NCI-H2029 treated with DMSO at 0.1 percent for 48 hours (cell line): Measurements from ENCODE around the gene SLC2A9.

Experiments used
- DNase-seq: peaks from one replicate; lab custom pipeline; 2025; lab: John Stamatoyannopoulos, UW

SLC2A9 gene

GRCh38 chr4:10045481-10045880 is 24.2 kb upstream of the SLC2A9 start:
- no peak for DNase-seq

- DNase-seq, result no peak
These were observed 19.7 kb upstream of the SLC2A9 start for GRCh38 chr4:10041036-10041435.

GRCh38 chr4:10040049-10040892 is 19.0 kb upstream of the SLC2A9 start:
- DNase-seq, result no peak

- DNase-seq, result no peak
These were observed 15.6 kb upstream of the SLC2A9 start for GRCh38 chr4:10036807-10037342.

GRCh38 chr4:10035130-10035529 is 13.8 kb upstream of the SLC2A9 start:
- DNase-seq, result no peak

- no peak for DNase-seq
These were observed 13.4 kb upstream of the SLC2A9 start for GRCh38 chr4:10034612-10035104.

- no peak for DNase-seq
These were observed 12.8 kb upstream of the SLC2A9 start for GRCh38 chr4:10034136-10034535.

- DNase-seq, result no peak
These were observed 12.0 kb upstream of the SLC2A9 start for GRCh38 chr4:10033191-10033881.

- DNase-seq, result no peak
These were observed 11.3 kb upstream of the SLC2A9 start for GRCh38 chr4:10032625-10033024.

- no peak for DNase-seq
These were observed 10.6 kb upstream of the SLC2A9 start for GRCh38 chr4:10031668-10032590.

- DNase-seq, result no peak
These were observed 9.8 kb upstream of the SLC2A9 start for GRCh38 chr4:10030972-10031667.

GRCh38 chr4:10029403-10029802 is 8.1 kb upstream of the SLC2A9 start:
- no peak for DNase-seq

GRCh38 chr4:10028910-10029309 is 7.6 kb upstream of the SLC2A9 start:
- DNase-seq, result no peak

GRCh38 chr4:10026485-10026884 is 5.2 kb upstream of the SLC2A9 start:
- no peak for DNase-seq

GRCh38 chr4:10025230-10025806 is 4.0 kb upstream of the SLC2A9 start:
- DNase-seq, result no peak

GRCh38 chr4:10024303-10024702 is 3.0 kb upstream of the SLC2A9 start:
- no peak for DNase-seq

- no peak for DNase-seq
These were observed 2.5 kb upstream of the SLC2A9 start for GRCh38 chr4:10023806-10024205.

- DNase-seq, result no peak
These were observed 1.7 kb upstream of the SLC2A9 start for GRCh38 chr4:10023050-10023419.

GRCh38 chr4:10022346-10023049 is 1.2 kb upstream of the SLC2A9 start:
- no peak for DNase-seq

- no peak for DNase-seq
These were observed 341 bp upstream of the SLC2A9 start for GRCh38 chr4:10021653-10022023.
